Measurements from ENCODE around the gene SH3RF3. TPM values are rescaled to one million over a fixed set of nuclear protein-coding genes. Genes with fewer than 3 reads are reported as not detected.

Gene SH3RF3
- 2.1 TPM for total RNA-seq

DNA sequence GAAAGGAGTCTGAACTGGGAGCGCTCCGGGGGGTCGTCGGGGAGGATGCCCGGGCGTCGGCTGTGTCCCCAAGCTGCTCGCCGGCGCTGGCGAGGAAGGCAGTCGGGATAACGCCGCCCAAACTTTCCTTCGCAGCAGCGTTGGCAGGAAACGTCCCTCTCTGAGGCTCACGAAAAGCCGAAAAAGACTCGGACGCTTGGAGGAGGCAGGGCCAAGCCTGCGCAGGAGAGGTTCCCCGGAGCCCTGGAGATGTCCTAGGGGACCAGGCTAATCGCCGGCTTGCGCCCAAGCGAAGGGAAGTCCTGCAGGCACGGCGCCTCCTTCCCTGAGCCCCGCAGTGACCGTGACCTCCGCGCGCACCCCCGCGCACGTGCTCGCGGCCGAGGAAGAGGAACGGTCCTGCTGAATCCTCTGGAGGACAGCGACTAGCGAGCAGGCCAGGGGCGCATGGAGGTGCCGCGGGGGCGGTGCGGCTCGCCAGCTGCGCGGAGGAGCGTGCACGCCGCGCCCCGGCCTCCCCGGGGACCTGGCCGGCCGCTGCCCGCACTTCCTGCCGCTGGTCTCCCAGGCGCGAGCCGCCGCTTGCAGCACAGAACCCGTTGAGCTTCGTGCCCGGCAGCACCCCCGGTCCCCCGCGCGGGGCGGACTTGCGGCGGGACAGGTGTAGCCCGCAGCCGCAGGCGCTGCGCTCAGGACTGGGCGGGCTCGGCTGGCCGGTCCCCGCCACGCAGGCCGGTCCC, at the start of gene SH3RF3:
Gene SH3RF3 (plus strand): TSS at position 590 of the 740 bp plus-strand sequence.
- Histone ChIP-seq H3K27me3 (ENCODE audit: control insufficient read depth in 3 of 3, insufficient read depth in 3 of 3, low read length in 3 of 3) (no peaks in the 10 kb centered on the region), H3K27ac (ENCODE audit: low read depth, low read length) (peak within 1 kb of the TSS; percentile 52), H3K9me3 (ENCODE audit: control insufficient read depth in 3 of 3, low read length in 3 of 3) (no peaks in the 10 kb centered on the region), H3K4me3 (ENCODE audit: low read length in 3 of 3) (peak within 1 kb of the TSS; percentile 82 to 88 (median 88)), H3K4me1 (ENCODE audit: control insufficient read depth in 3 of 3, insufficient read depth in 3 of 3, low read length in 3 of 3) (peaks cover 10 to 25% (median 14%) of the 10 kb centered on the region in 3 donors), H3K36me3 (ENCODE audit: control insufficient read depth in 3 of 3, insufficient read depth in 3 of 3, low read length in 3 of 3) (no peaks in the 10 kb centered on the region), H3K9ac (ENCODE audit: low read depth in 1 of 3, low read length in 3 of 3) (peak within 1 kb of the TSS; percentile 71 to 87 (median 80))

DNA sequence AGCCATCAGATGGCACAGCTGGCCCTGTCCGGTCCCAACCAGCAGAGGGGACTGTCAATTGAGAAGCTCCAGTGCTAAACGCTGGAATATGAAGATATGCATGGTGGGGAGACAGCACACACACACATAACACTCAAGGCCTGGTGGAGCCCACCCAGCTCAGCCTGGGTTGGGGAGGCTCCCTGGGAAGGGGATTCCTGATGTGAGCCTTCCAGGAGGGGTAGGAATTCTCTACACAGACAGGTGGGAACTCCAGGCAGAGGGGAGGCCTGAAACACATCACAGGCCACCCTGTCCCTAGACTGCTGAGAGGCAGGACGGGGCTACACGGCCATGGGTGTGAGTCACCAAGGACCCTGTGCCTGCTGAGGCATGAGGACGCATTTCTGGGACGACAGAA, 49.4 kb upstream of the SH3RF3 start:
- no peaks in the 10 kb centered on the region for H3K9me3 ChIP-seq (ENCODE audit: control insufficient read depth in 3 of 3, low read length in 3 of 3)
- H3K9ac ChIP-seq (ENCODE audit: low read depth in 1 of 3, low read length in 3 of 3) = no peak overlapping the region
- H3K4me1 ChIP-seq (ENCODE audit: control insufficient read depth in 3 of 3, insufficient read depth in 3 of 3, low read length in 3 of 3) = no peaks in the 10 kb centered on the region
- H3K27me3 ChIP-seq (ENCODE audit: control insufficient read depth in 3 of 3, insufficient read depth in 3 of 3, low read length in 3 of 3) = peaks cover 0 to 9% (median 2%) of the 10 kb centered on the region in 3 donors
- no peak overlapping the region for H3K4me3 ChIP-seq (ENCODE audit: low read length in 3 of 3)
- H3K27ac ChIP-seq (ENCODE audit: low read depth, low read length) = no peak overlapping the region
- no peaks in the 10 kb centered on the region for H3K36me3 ChIP-seq (ENCODE audit: control insufficient read depth in 3 of 3, insufficient read depth in 3 of 3, low read length in 3 of 3)

DNA sequence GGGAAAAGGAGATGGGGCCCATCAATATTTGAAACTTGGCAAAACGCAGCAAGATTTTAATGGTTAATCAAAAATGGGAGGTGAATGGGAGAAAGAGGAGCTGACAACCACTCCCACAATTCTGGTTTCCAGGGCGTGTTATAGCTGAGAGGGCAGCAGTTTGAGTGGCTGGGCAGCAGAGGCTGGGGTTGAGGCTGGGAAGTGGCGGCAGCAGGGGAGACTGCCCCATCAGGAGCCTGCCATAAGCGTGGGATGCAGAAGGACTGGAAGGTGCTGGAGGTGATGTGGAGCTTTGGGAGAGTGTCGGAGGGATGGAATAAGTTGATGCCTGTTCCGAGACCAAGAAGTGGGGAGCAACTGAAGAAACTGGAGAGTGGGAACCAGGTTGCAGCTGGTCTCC, 48.9 kb upstream of the SH3RF3 start:
- H3K9ac ChIP-seq (ENCODE audit: low read depth in 1 of 3, low read length in 3 of 3) = no peak overlapping the region
- no peak overlapping the region for H3K27ac ChIP-seq (ENCODE audit: low read depth, low read length)
- H3K4me3 ChIP-seq (ENCODE audit: low read length in 3 of 3) = no peak overlapping the region
- H3K9me3 ChIP-seq (ENCODE audit: control insufficient read depth in 3 of 3, low read length in 3 of 3) = no peaks in the 10 kb centered on the region
- H3K36me3 ChIP-seq (ENCODE audit: control insufficient read depth in 3 of 3, insufficient read depth in 3 of 3, low read length in 3 of 3) = no peaks in the 10 kb centered on the region
- no peaks in the 10 kb centered on the region for H3K4me1 ChIP-seq (ENCODE audit: control insufficient read depth in 3 of 3, insufficient read depth in 3 of 3, low read length in 3 of 3)
- H3K27me3 ChIP-seq (ENCODE audit: control insufficient read depth in 3 of 3, insufficient read depth in 3 of 3, low read length in 3 of 3) = peaks cover 0 to 9% (median 2%) of the 10 kb centered on the region in 3 donors

DNA sequence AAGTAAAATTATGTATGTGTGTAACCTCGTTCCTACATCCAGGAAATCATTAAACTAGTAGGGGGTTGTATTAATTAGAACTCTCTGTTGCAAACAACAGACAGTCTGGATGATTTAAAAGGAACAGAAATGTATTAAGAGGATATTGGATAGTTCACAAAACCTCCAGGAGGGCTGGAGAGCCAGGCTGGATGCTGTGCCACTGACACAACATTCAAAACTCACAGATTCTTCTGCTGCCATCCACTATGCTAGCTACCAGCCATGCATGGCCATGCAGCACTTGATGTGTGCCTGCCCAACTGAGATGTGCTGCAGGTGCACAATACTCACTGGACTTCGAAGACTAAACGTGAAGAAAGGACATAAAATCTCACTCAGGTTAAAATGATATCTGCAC, 48.2 kb upstream of the SH3RF3 start:
- no peak overlapping the region for H3K27ac ChIP-seq (ENCODE audit: low read depth, low read length)
- no peak overlapping the region for H3K4me3 ChIP-seq (ENCODE audit: low read length in 3 of 3)
- no peaks in the 10 kb centered on the region for H3K36me3 ChIP-seq (ENCODE audit: control insufficient read depth in 3 of 3, insufficient read depth in 3 of 3, low read length in 3 of 3)
- H3K9ac ChIP-seq (ENCODE audit: low read depth in 1 of 3, low read length in 3 of 3) = no peak overlapping the region
- peaks cover 0 to 9% (median 2%) of the 10 kb centered on the region in 3 donors for H3K27me3 ChIP-seq (ENCODE audit: control insufficient read depth in 3 of 3, insufficient read depth in 3 of 3, low read length in 3 of 3)
- H3K9me3 ChIP-seq (ENCODE audit: control insufficient read depth in 3 of 3, low read length in 3 of 3) = no peaks in the 10 kb centered on the region
- no peaks in the 10 kb centered on the region for H3K4me1 ChIP-seq (ENCODE audit: control insufficient read depth in 3 of 3, insufficient read depth in 3 of 3, low read length in 3 of 3)

GRCh38 chr2:109081374-109081773, 47.6 kb upstream of the SH3RF3 start:
- Histone ChIP-seq H3K27ac (ENCODE audit: low read depth, low read length) (no peak overlapping the region), H3K36me3 (ENCODE audit: control insufficient read depth in 3 of 3, insufficient read depth in 3 of 3, low read length in 3 of 3) (no peaks in the 10 kb centered on the region), H3K4me3 (ENCODE audit: low read length in 3 of 3) (no peak overlapping the region), H3K27me3 (ENCODE audit: control insufficient read depth in 3 of 3, insufficient read depth in 3 of 3, low read length in 3 of 3) (peaks cover 0 to 9% (median 2%) of the 10 kb centered on the region in 3 donors), H3K9me3 (ENCODE audit: control insufficient read depth in 3 of 3, low read length in 3 of 3) (no peaks in the 10 kb centered on the region), H3K9ac (ENCODE audit: low read depth in 1 of 3, low read length in 3 of 3) (no peak overlapping the region), H3K4me1 (ENCODE audit: control insufficient read depth in 3 of 3, insufficient read depth in 3 of 3, low read length in 3 of 3) (no peaks in the 10 kb centered on the region)

DNA sequence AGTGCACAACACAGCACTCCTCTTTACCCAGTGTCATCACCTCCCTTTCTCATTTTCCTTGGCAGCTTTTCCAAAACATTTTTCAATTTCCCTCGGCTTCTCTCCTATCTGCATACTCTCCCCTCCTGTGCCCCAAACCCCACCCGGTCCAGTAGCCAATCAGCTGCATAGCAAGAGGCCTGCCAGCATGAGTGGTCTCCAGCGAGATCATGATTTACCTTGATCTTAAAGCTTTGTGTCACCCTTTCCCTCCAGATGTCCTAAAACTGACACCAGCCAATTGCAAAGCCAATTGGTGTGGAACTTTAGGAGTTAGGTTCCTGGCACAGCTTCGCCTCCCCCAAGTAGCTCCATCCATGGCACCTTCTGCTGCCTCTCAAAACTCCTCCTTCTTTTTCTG, 45.2 kb upstream of the SH3RF3 start:
- Histone ChIP-seq H3K9ac (ENCODE audit: low read depth in 1 of 3, low read length in 3 of 3) (no peak overlapping the region), H3K9me3 (ENCODE audit: control insufficient read depth in 3 of 3, low read length in 3 of 3) (no peaks in the 10 kb centered on the region), H3K27ac (ENCODE audit: low read depth, low read length) (no peak overlapping the region), H3K4me3 (ENCODE audit: low read length in 3 of 3) (no peak overlapping the region), H3K4me1 (ENCODE audit: control insufficient read depth in 3 of 3, insufficient read depth in 3 of 3, low read length in 3 of 3) (no peaks in the 10 kb centered on the region), H3K36me3 (ENCODE audit: control insufficient read depth in 3 of 3, insufficient read depth in 3 of 3, low read length in 3 of 3) (no peaks in the 10 kb centered on the region), H3K27me3 (ENCODE audit: control insufficient read depth in 3 of 3, insufficient read depth in 3 of 3, low read length in 3 of 3) (peaks cover 0 to 13% (median 2%) of the 10 kb centered on the region in 3 donors)

GRCh38 chr2:109084341-109084740, 44.7 kb upstream of the SH3RF3 start:
- no peaks in the 10 kb centered on the region for H3K4me1 ChIP-seq (ENCODE audit: control insufficient read depth in 3 of 3, insufficient read depth in 3 of 3, low read length in 3 of 3)
- H3K36me3 ChIP-seq (ENCODE audit: control insufficient read depth in 3 of 3, insufficient read depth in 3 of 3, low read length in 3 of 3) = no peaks in the 10 kb centered on the region
- no peaks in the 10 kb centered on the region for H3K9me3 ChIP-seq (ENCODE audit: control insufficient read depth in 3 of 3, low read length in 3 of 3)
- H3K4me3 ChIP-seq (ENCODE audit: low read length in 3 of 3) = no peak overlapping the region
- no peak overlapping the region for H3K27ac ChIP-seq (ENCODE audit: low read depth, low read length)
- H3K9ac ChIP-seq (ENCODE audit: low read depth in 1 of 3, low read length in 3 of 3) = no peak overlapping the region
- H3K27me3 ChIP-seq (ENCODE audit: control insufficient read depth in 3 of 3, insufficient read depth in 3 of 3, low read length in 3 of 3) = peaks cover 0 to 13% (median 2%) of the 10 kb centered on the region in 3 donors

GRCh38 chr2:109085912-109086742, 42.9 kb upstream of the SH3RF3 start:
- Histone ChIP-seq H3K27ac (ENCODE audit: low read depth, low read length) (no peak overlapping the region), H3K9ac (ENCODE audit: low read depth in 1 of 3, low read length in 3 of 3) (no peak overlapping the region), H3K9me3 (ENCODE audit: control insufficient read depth in 3 of 3, low read length in 3 of 3) (no peaks in the 10 kb centered on the region), H3K27me3 (ENCODE audit: control insufficient read depth in 3 of 3, insufficient read depth in 3 of 3, low read length in 3 of 3) (peaks cover 0 to 13% (median 0%) of the 10 kb centered on the region in 3 donors), H3K4me3 (ENCODE audit: low read length in 3 of 3) (no peak overlapping the region), H3K4me1 (ENCODE audit: control insufficient read depth in 3 of 3, insufficient read depth in 3 of 3, low read length in 3 of 3) (no peaks in the 10 kb centered on the region), H3K36me3 (ENCODE audit: control insufficient read depth in 3 of 3, insufficient read depth in 3 of 3, low read length in 3 of 3) (no peaks in the 10 kb centered on the region)

DNA sequence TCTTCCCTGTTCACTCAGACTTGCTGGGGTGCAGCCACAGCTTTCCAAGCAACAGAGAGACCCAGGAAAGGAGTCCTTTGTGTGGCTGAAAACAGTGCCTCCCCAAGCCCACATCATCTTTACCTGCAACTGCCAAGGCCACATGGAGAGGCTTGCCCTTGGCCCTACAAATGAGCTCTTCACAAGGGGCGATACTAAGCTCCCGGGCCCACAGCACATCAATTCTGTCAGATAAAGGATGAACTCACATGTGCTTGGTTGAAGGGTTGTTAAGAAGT, 42.3 kb upstream of the SH3RF3 start:
- Histone ChIP-seq H3K9ac (ENCODE audit: low read depth in 1 of 3, low read length in 3 of 3) (no peak overlapping the region), H3K27me3 (ENCODE audit: control insufficient read depth in 3 of 3, insufficient read depth in 3 of 3, low read length in 3 of 3) (peaks cover 0 to 8% (median 0%) of the 10 kb centered on the region in 3 donors), H3K27ac (ENCODE audit: low read depth, low read length) (no peak overlapping the region), H3K4me3 (ENCODE audit: low read length in 3 of 3) (no peak overlapping the region), H3K9me3 (ENCODE audit: control insufficient read depth in 3 of 3, low read length in 3 of 3) (no peaks in the 10 kb centered on the region), H3K36me3 (ENCODE audit: control insufficient read depth in 3 of 3, insufficient read depth in 3 of 3, low read length in 3 of 3) (no peaks in the 10 kb centered on the region), H3K4me1 (ENCODE audit: control insufficient read depth in 3 of 3, insufficient read depth in 3 of 3, low read length in 3 of 3) (no peaks in the 10 kb centered on the region)

GRCh38 chr2:109087055-109087663, 41.8 kb upstream of the SH3RF3 start:
- no peak overlapping the region for H3K4me3 ChIP-seq (ENCODE audit: low read length in 3 of 3)
- H3K27ac ChIP-seq (ENCODE audit: low read depth, low read length) = no peak overlapping the region
- H3K27me3 ChIP-seq (ENCODE audit: control insufficient read depth in 3 of 3, insufficient read depth in 3 of 3, low read length in 3 of 3) = peaks cover 0 to 4% (median 0%) of the 10 kb centered on the region in 3 donors
- no peaks in the 10 kb centered on the region for H3K9me3 ChIP-seq (ENCODE audit: control insufficient read depth in 3 of 3, low read length in 3 of 3)
- no peaks in the 10 kb centered on the region for H3K36me3 ChIP-seq (ENCODE audit: control insufficient read depth in 3 of 3, insufficient read depth in 3 of 3, low read length in 3 of 3)
- no peaks in the 10 kb centered on the region for H3K4me1 ChIP-seq (ENCODE audit: control insufficient read depth in 3 of 3, insufficient read depth in 3 of 3, low read length in 3 of 3)
- H3K9ac ChIP-seq (ENCODE audit: low read depth in 1 of 3, low read length in 3 of 3) = no peak overlapping the region

Measured in skeletal muscle tissue (tissue), 4 donors.